ENCODE data around the gene HMCN1.
"Not testable (repeated sequence)": the region's sequence is repeated elsewhere in the genome, so short reads cannot be mapped to it uniquely, and the experiment has no call there.

Gene HMCN1

DNA sequence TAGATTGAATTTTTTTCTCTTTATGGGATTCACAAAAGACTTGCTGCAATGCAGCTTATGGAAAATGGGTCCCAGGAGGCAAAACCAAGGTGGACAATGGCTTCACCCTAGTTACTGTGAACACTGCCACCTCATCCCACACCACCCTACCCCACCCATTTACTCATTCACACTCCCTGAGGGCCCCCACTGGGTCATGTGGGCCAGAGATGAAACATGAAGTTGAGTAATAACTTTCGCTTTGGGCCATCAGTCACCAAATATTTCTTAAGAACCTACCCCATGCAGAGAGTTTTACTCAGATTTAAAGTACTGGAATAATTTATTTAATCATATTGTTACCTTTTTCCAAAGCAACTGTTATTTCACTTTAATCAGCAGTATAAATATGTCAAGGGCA, 449.0 kb downstream of the HMCN1 start:
- no peak for DNase-seq (ENCODE audit: low spot score)
- TF ChIP-seq, protein P1, sequence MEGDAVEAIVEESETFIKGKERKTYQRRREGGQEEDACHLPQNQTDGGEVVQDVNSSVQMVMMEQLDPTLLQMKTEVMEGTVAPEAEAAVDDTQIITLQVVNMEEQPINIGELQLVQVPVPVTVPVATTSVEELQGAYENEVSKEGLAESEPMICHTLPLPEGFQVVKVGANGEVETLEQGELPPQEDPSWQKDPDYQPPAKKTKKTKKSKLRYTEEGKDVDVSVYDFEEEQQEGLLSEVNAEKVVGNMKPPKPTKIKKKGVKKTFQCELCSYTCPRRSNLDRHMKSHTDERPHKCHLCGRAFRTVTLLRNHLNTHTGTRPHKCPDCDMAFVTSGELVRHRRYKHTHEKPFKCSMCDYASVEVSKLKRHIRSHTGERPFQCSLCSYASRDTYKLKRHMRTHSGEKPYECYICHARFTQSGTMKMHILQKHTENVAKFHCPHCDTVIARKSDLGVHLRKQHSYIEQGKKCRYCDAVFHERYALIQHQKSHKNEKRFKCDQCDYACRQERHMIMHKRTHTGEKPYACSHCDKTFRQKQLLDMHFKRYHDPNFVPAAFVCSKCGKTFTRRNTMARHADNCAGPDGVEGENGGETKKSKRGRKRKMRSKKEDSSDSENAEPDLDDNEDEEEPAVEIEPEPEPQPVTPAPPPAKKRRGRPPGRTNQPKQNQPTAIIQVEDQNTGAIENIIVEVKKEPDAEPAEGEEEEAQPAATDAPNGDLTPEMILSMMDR (IDR thresholded peaks at IDR 0.05; ENCODE audit: extremely low read depth, insufficient read depth, missing control alignments), result no peak
- in situ Hi-C loops (cut with MboI; ENCODE audit: low pct_unique_long_range_greater_than_20kb, low sequenced_read_pairs, unreplicated experiment), result no loop called here

DNA sequence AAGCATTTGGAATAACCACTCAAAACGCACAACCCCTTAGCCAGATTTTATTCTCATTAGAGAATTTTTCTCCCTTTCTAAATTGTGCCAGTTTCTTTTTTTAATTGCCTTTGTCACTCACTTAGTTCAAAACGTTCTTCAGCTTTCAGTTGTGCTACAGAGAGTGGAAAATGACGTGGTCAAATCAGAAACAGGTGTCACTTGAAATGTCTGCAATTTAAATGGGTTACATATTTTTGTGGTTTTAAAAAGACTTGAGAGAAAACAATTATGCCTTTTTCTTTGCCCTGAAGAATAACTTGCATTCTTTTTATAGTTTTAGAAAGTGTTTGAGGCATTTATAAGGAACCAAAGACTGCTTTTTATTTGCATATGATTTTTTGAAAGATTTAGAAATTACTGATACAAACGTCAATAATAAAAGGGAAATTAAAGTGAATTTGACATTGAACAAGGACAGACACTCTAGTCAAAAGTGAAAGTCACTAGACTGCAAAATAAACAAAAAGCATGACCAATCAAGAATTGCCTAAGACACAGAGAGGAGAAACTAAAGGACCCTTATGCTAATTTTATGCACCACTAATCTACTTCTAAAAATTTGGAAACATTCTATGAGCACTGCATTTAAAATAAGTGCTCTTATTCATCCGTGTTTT, 449.9 kb downstream of the HMCN1 start:
- in situ Hi-C loops (cut with MboI; ENCODE audit: low pct_unique_long_range_greater_than_20kb, low sequenced_read_pairs, unreplicated experiment), result no loop called here
- TF ChIP-seq, protein P1 (IDR thresholded peaks at IDR 0.05; ENCODE audit: extremely low read depth, insufficient read depth, missing control alignments), result no peak
- DNase-seq (ENCODE audit: low spot score), result peak; percentile 6

DNA sequence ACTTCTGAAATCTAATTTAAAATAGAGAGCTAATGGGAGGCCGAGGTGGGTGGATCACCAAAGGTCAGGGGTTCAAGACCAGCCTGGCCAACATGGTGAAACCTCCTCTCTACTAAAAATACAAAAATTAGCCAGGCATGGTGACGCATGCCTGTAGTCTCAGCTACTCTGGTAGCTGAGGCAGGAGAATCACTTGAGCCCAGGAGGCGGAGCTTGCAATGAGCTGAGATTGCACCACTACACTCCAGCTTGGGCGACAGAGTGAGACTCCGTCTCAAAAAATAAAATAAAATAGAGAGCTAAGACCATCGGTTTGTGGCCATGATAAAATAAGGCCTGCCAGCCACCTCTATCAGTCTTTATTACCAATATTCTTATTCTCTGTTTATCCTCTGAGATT, 452.1 kb downstream of the HMCN1 start:
- DNase-seq (ENCODE audit: low spot score); in situ Hi-C loops (cut with MboI; ENCODE audit: low pct_unique_long_range_greater_than_20kb, low sequenced_read_pairs, unreplicated experiment): not testable (repeated sequence)

DNA sequence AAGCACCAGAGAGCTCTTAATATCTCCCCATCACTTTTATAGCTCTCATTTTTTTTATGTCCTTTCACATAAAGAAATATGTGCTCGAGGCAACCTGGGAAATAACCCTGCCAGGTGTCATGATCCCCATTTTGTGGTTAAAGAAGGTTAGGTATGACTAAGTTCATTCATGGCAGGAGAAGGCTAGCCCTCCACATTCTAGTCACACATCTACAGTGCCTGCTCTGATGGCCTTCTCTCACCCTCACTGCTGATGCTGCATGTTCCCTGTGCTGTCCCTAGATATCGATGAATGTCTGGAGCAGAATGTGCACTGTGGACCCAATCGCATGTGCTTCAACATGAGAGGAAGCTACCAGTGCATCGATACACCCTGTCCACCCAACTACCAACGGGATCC, 453.4 kb downstream of the HMCN1 start:
- TF ChIP-seq, protein P1 (IDR thresholded peaks at IDR 0.05; ENCODE audit: extremely low read depth, insufficient read depth, missing control alignments), result no peak
- DNase-seq (ENCODE audit: low spot score), result no peak
- in situ Hi-C loops (cut with MboI; ENCODE audit: low pct_unique_long_range_greater_than_20kb, low sequenced_read_pairs, unreplicated experiment), result no loop called here

DNA sequence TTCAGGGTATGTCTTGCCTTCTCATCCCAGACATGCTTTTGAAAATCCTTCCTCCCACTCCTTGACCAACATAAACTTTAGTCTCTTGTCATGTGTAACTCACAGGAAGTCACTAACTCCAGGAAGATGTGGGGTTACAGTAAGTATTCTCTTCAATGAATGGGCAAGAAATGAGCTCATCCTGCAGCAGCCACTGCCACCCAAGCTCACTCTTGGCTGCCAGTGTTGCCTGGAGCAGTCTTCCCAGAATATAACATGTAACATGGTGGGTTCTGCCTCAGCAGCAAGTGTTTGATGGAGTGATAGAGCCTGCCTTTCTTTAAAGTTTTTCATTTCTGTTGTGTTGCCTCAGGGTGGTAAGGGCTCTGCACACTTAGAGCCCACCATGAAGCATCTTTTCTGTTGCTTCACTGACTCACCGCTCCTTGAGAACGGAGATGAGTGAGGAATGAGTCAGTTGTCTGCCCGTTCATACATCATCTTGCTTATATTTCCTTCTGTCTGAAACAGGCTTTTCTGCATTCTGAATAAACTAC, 453.9 kb downstream of the HMCN1 start:
- TF ChIP-seq, protein P1 (IDR thresholded peaks at IDR 0.05; ENCODE audit: extremely low read depth, insufficient read depth, missing control alignments), result no peak
- in situ Hi-C loops (cut with MboI; ENCODE audit: low pct_unique_long_range_greater_than_20kb, low sequenced_read_pairs, unreplicated experiment), result no loop called here
- no peak for DNase-seq (ENCODE audit: low spot score)

DNA sequence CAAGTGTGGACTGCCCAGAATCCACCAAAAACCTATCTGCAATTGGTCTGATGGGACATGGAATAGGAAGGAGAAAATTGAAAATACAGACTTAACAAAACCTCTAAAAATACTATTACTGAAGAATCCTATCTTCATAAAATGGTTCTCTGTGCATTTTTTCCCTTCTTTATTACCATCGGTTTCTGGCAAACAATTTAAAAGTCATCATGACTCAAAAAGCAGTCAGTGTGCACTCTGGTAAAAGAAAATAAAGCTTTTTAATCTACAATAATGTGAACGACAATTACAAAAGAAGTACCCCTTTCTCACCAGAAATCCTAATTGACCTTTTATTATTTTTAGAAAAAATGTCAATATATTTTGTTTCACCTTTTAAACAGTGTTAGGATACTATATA, 454.5 kb downstream of the HMCN1 start:
- no peak for DNase-seq (ENCODE audit: low spot score)
- in situ Hi-C loops (cut with MboI; ENCODE audit: low pct_unique_long_range_greater_than_20kb, low sequenced_read_pairs, unreplicated experiment), result no loop called here
- TF ChIP-seq, protein P1 (IDR thresholded peaks at IDR 0.05; ENCODE audit: extremely low read depth, insufficient read depth, missing control alignments), result no peak

DNA sequence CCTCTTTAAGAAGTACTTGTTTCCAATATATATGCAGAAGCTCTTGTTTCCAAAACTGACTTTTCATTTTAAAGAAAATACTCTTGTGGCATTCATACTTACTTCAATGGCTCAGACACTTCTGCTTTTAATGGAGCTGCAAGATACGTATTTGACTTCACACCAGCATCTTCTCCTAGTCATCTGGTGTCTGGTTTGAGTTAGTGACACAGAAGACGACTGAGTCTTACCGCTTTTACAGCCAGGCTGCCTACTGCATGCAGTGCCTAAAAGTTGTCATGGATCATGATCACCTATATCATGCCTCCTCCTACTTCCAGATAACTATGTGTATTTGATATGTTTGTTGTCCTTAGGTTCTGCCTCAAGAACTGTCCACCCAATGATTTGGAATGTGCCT, 455.0 kb downstream of the HMCN1 start:
- TF ChIP-seq, protein P1 (IDR thresholded peaks at IDR 0.05; ENCODE audit: extremely low read depth, insufficient read depth, missing control alignments), result no peak
- in situ Hi-C loops (cut with MboI; ENCODE audit: low pct_unique_long_range_greater_than_20kb, low sequenced_read_pairs, unreplicated experiment), result no loop called here
- DNase-seq (ENCODE audit: low spot score), result no peak

All from GM13977 (cell line).